B cell (primary cell): Measurements from ENCODE around the gene EPHA2. TPM values are rescaled to one million over a fixed set of nuclear protein-coding genes. Genes with fewer than 3 reads are reported as not detected.

Source experiments
- ATAC-seq: fragments of 200-7000 bp; cut with Tn5 transposase; one replicate; pipeline ENCODE4 v1.10.0; 2021; ENCODE audit warnings: low read depth, mild to moderate bottlenecking, moderate number of reproducible peaks, moderate library complexity
- CTCF ChIA-PET: fragments of 350-600 bp; sonication (Branson Sonifier 250); formaldehyde crosslinking; loops from one replicate; lab custom pipeline; 2021; ENCODE audit warnings: antibody characterized with exemption, inconsistent platforms; lab: Charles Lee
- POLR2A ChIA-PET: fragments of 350-600 bp; sonication (Branson Sonifier 250); formaldehyde crosslinking; loops from one replicate; lab custom pipeline; 2021; ENCODE audit warnings: antibody characterized with exemption; lab: Charles Lee
- DNase-seq: peaks from one replicate; pipeline ENCODE4 v3.0.0; 2013
- H2AFZ ChIP-seq: 2 replicates; pipeline ENCODE4 v1.6.1; 2012; ENCODE audit warnings: mild to moderate bottlenecking, low read depth, low read length; ENCODE audit not compliant: insufficient read depth, poor library complexity, severe bottlenecking
- H3K27ac ChIP-seq, 2 donors: 1 replicate in 1 of 2; 2 replicates in 1 of 2; pipeline ENCODE4 v1.5.1; 2012 to 2013; ENCODE audit warnings: low read length in 2 of 2, mild to moderate bottlenecking in 2 of 2, moderate library complexity in 1 of 2
- H3K27me3 ChIP-seq, 4 experiments: fragments of 200-600 bp in 1 of 4; sonication (generic) in 1 of 4; replicated peaks in 1 of 4; 1 replicate in 2 of 4; 2 replicates in 2 of 4; pipeline versions ENCODE4 v1.6.1 to v1.7.0; 2013 to 2016; ENCODE audit warnings: low read length in 3 of 4, mild to moderate bottlenecking in 2 of 4, mixed read lengths in 1 of 4, moderate library complexity in 1 of 4; ENCODE audit not compliant: insufficient read depth in 4 of 4, control insufficient read depth in 3 of 4; ENCODE audit errors: control extremely low read depth in 1 of 4
- H3K36me3 ChIP-seq, 2 experiments: replicated peaks in 1 of 2; 1 replicate in 1 of 2; 2 replicates in 1 of 2; pipeline versions ENCODE4 v1.6.1 to v1.7.1; 2013; ENCODE audit warnings: low read length in 1 of 2; ENCODE audit not compliant: insufficient read depth in 2 of 2, control insufficient read depth in 1 of 2; ENCODE audit errors: control extremely low read depth in 1 of 2, extremely low read depth in 1 of 2
- H3K4me1 ChIP-seq, 2 donors: fragments of 200-600 bp in 1 of 2; sonication (generic) in 1 of 2; 1 replicate in 1 of 2; 2 replicates in 1 of 2; pipeline versions ENCODE4 v1.5.1 to v1.6.1; 2013 to 2017; ENCODE audit warnings: low read length in 2 of 2; ENCODE audit not compliant: control insufficient read depth in 2 of 2, insufficient read depth in 2 of 2
- H3K4me2 ChIP-seq: replicated peaks from 2 replicates; pipeline ENCODE3; 2012; ENCODE audit warnings: mild to moderate bottlenecking, low read depth, low read length; ENCODE audit not compliant: poor library complexity, severe bottlenecking
- H3K4me3 ChIP-seq, 5 experiments: fragments of 200-600 bp in 1 of 5; sonication (generic) in 1 of 5; 1 replicate in 3 of 5; 2 replicates in 2 of 5; pipeline versions ENCODE4 v1.5.1 to v1.7.0; 2011 to 2016; ENCODE audit warnings: low read length in 4 of 5, mild to moderate bottlenecking in 4 of 5, low read depth in 2 of 5, control low read depth in 1 of 5, moderate library complexity in 1 of 5; ENCODE audit not compliant: insufficient read depth in 1 of 5; ENCODE audit errors: control extremely low read depth in 1 of 5, extremely low read depth in 1 of 5
- H3K79me2 ChIP-seq: fragments of 200-600 bp; sonication (generic); one replicate; pipeline ENCODE4 v1.6.0; 2016; ENCODE audit warnings: low read length; ENCODE audit not compliant: control insufficient read depth, insufficient read depth
- H3K9ac ChIP-seq: fragments of 200-600 bp; sonication (generic); 2 replicates; pipeline ENCODE4 v1.6.1; 2017; ENCODE audit warnings: mild to moderate bottlenecking, low read length, moderate library complexity
- H3K9me3 ChIP-seq, 3 donors: one replicate each; pipeline versions ENCODE4 v1.6.1 to v1.7.1; 2013; ENCODE audit warnings: low read length in 2 of 3; ENCODE audit not compliant: control insufficient read depth in 2 of 3, insufficient read depth in 1 of 3; ENCODE audit errors: control extremely low read depth in 1 of 3
- H4K20me1 ChIP-seq: 2 replicates; pipeline ENCODE4 v1.6.0; 2012; ENCODE audit warnings: mild to moderate bottlenecking, low read length; ENCODE audit not compliant: insufficient read depth, control insufficient read depth, poor library complexity, severe bottlenecking
- H3K27ac Mint-ChIP-seq: one replicate; pipeline ENCODE4 v1.8.0; 2021; ENCODE audit warnings: mixed read lengths
- H3K27me3 Mint-ChIP-seq: one replicate; pipeline ENCODE4 v1.8.0; 2021; ENCODE audit warnings: mixed read lengths
- H3K4me1 Mint-ChIP-seq: one replicate; pipeline ENCODE4 v1.8.0; 2021; ENCODE audit warnings: mixed read lengths
- H3K4me3 Mint-ChIP-seq: one replicate; pipeline ENCODE4 v1.8.0; 2021; ENCODE audit warnings: mixed read lengths
- H3K9me3 Mint-ChIP-seq: one replicate; pipeline ENCODE4 v1.8.0; 2022; ENCODE audit warnings: mixed read lengths; ENCODE audit not compliant: insufficient read depth
- CTCF ChIP-seq: fragments of 200-600 bp; IDR thresholded peaks from one replicate; pipeline ENCODE4 v1.8.0; 2022; ENCODE audit warnings: antibody characterized with exemption, mild to moderate bottlenecking
- EZH2 ChIP-seq: IDR thresholded peaks from 2 replicates; pipeline ENCODE4 v1.6.1; 2012; ENCODE audit warnings: borderline replicate concordance, low read depth, mild to moderate bottlenecking, moderate library complexity, low read length; ENCODE audit not compliant: insufficient read depth, poor library complexity, severe bottlenecking
- WGBS: methylation state at CpG from one replicate; pipeline ENCODE4 v1.1.5; 2013; ENCODE audit warnings: missing lambda C conversion rate; ENCODE audit not compliant: insufficient coverage; 5-methylcytosine and 5-hydroxymethylcytosine counted together
- intact Hi-C: fragments of 100-400 bp; cut with micrococcal nuclease; formaldehyde crosslinking; loops from one replicate; pipeline ENCODE4 v1.10.0; 2022
- polyA plus RNA-seq: library from polyadenylated mRNA; depleted of rRNA; stranded (reverse); fragments of >200 nt; gene quantifications from 2 replicates; pipeline ENCODE4 v1.2.3, GENCODE V29; 2012
- total RNA-seq, 2 donors: library from RNA; stranded (reverse); fragments of 120-200 nt in 1 of 2; gene quantifications; 1 replicate in 1 of 2; 2 replicates in 1 of 2; pipeline versions ENCODE4 v1.2.3 to v1.2.4, GENCODE V29; 2013 to 2022

EPHA2 gene
- total and polyA plus RNA-seq, 2 donors (not counting 1 experiment from before 2014, with no cell fraction given): 0.12 TPM; not detected in 1

GRCh38 chr1:16085522-16085921, 70.3 kb downstream of the EPHA2 start:
- H3K9me3 ChIP-seq: no peaks in the 10 kb centered on the region
- H2AFZ ChIP-seq: no peak overlapping the region
- no peak overlapping the region for H3K4me3 ChIP-seq
- H3K4me3 Mint-ChIP-seq: no peak overlapping the region
- intact Hi-C loops: no loop called here
- no peak overlapping the region for H3K27ac ChIP-seq
- H4K20me1 ChIP-seq: no peaks in the 10 kb centered on the region
- no peak for DNase-seq
- peaks cover 6% of the 10 kb centered on the region for H3K27me3 Mint-ChIP-seq
- H3K27me3 ChIP-seq: peaks cover 0 to 7% (median 0%) of the 10 kb centered on the region in 4 experiments
- TF ChIP-seq EZH2: no peak
- TF ChIP-seq CTCF: no peak
- no peak overlapping the region for H3K9ac ChIP-seq
- H3K4me1 ChIP-seq: no peaks in the 10 kb centered on the region
- H3K4me1 Mint-ChIP-seq: no peaks in the 10 kb centered on the region
- H3K79me2 ChIP-seq: no peaks in the 10 kb centered on the region
- H3K9me3 Mint-ChIP-seq: no peaks in the 10 kb centered on the region
- WGBS: 84% methylated on average over 2 of the region's 6 CpGs
- H3K36me3 ChIP-seq: no peaks in the 10 kb centered on the region
- ChIA-PET POLR2A (interaction anchor here (0.7 kb wide), 1 partner anchor 32 kb away, joined by 3 read pairs; no protein-coding TSS in a partner anchor), CTCF (interaction anchor here (0.7 kb wide), 1 partner anchor 346 kb away, joined by 3 read pairs; no protein-coding TSS in a partner anchor)
- no peak for ATAC-seq
- H3K4me2 ChIP-seq: no peak overlapping the region
- H3K27ac Mint-ChIP-seq: no peak overlapping the region

GRCh38 chr1:16083486-16083885, 72.4 kb downstream of the EPHA2 start:
- CTCF ChIA-PET: interaction anchor here (0.7 to 10.8 kb wide), 7 partner anchors 9 to 160 kb away, joined by 3 to 237 read pairs (median 4); partner anchors contain the start of gene FAM131C
- intact Hi-C loops: no loop called here
- peaks cover 3% of the 10 kb centered on the region for H3K27me3 Mint-ChIP-seq
- no peak overlapping the region for H3K4me3 Mint-ChIP-seq
- no peak for ATAC-seq
- no peak overlapping the region for H3K9ac ChIP-seq
- no peak overlapping the region for H3K27ac Mint-ChIP-seq
- H4K20me1 ChIP-seq: no peaks in the 10 kb centered on the region
- no peak for TF ChIP-seq CTCF
- no peak for DNase-seq
- peaks cover 6% of the 10 kb centered on the region for H3K4me1 Mint-ChIP-seq
- H3K27me3 ChIP-seq: peaks cover 0 to 5% (median 0%) of the 10 kb centered on the region in 4 experiments
- H3K9me3 Mint-ChIP-seq: no peaks in the 10 kb centered on the region
- H3K4me3 ChIP-seq: no peak overlapping the region
- no peaks in the 10 kb centered on the region for H3K79me2 ChIP-seq
- no peak overlapping the region for H3K4me2 ChIP-seq
- POLR2A ChIA-PET: no interaction called here
- no peak overlapping the region for H3K27ac ChIP-seq
- 100% methylated on average over 2 of the region's 5 CpGs for WGBS
- no peak overlapping the region for H2AFZ ChIP-seq
- H3K36me3 ChIP-seq: no peaks in the 10 kb centered on the region
- peaks cover 3 to 7% of the 10 kb centered on the region in 2 donors for H3K4me1 ChIP-seq
- H3K9me3 ChIP-seq: no peaks in the 10 kb centered on the region
